Neural cell (in vitro differentiated cells): ENCODE measurements around the gene SHISA5. TPM values are rescaled to one million over a fixed set of nuclear protein-coding genes. Genes with fewer than 3 reads are reported as not detected.

Source experiments
- H2AFZ ChIP-seq: fragments of 200-600, 300-800 bp; sonication (generic), shearing (Covaris generic); 2 replicates; pipeline ENCODE4 v1.6.0; 2014; ENCODE audit warnings: low read depth, mild to moderate bottlenecking, antibody characterized with exemption, low read length, moderate library complexity
- H3F3A ChIP-seq: fragments of 200-600 bp; shearing (Covaris generic); 2 replicates; pipeline ENCODE4 v1.6.1; 2016; ENCODE audit warnings: mild to moderate bottlenecking, moderate library complexity, mixed read lengths, antibody characterized with exemption, low read length; ENCODE audit not compliant: insufficient read depth, poor library complexity, severe bottlenecking
- H3K27ac ChIP-seq: fragments of 200-600, 300-800 bp; sonication (generic), shearing (Covaris generic); 2 replicates; pipeline ENCODE4 v1.5.1; 2014; ENCODE audit warnings: mild to moderate bottlenecking, low read length, moderate library complexity
- H3K27me3 ChIP-seq: fragments of 300-800, 200-600 bp; sonication (generic), shearing (Covaris generic); 2 replicates; pipeline ENCODE4 v1.6.0; 2014; ENCODE audit warnings: mild to moderate bottlenecking, low read depth, low read length, moderate library complexity; ENCODE audit not compliant: insufficient read depth
- H3K36me3 ChIP-seq: fragments of 300-800, 200-600 bp; sonication (generic), shearing (Covaris generic); 2 replicates; pipeline ENCODE4 v1.5.1; 2014; ENCODE audit warnings: mild to moderate bottlenecking, antibody characterized with exemption, low read length, moderate library complexity; ENCODE audit not compliant: insufficient read depth
- H3K4me2 ChIP-seq: fragments of 300-800, 200-600 bp; sonication (generic), shearing (Covaris generic); 2 replicates; pipeline ENCODE4 v1.6.0; 2014; ENCODE audit warnings: mild to moderate bottlenecking, low read length
- H3K4me3 ChIP-seq: fragments of 300-800, 200-600 bp; sonication (generic), shearing (Covaris generic); 2 replicates; pipeline ENCODE4 v1.5.1; 2014; ENCODE audit warnings: mild to moderate bottlenecking, low read length, moderate library complexity
- H3K79me2 ChIP-seq: fragments of 200-600 bp; shearing (Covaris generic); replicated peaks from 2 replicates; pipeline ENCODE4 v1.6.0; 2014; ENCODE audit warnings: mild to moderate bottlenecking, low read length, moderate library complexity; ENCODE audit not compliant: insufficient read depth
- H3K9ac ChIP-seq: fragments of 300-800, 200-600 bp; sonication (generic), shearing (Covaris generic); 2 replicates; pipeline ENCODE4 v1.6.1; 2016; ENCODE audit warnings: mild to moderate bottlenecking, low read length, mixed read lengths
- H3K9me2 ChIP-seq: fragments of 200-600 bp; shearing (Covaris generic); 2 replicates; pipeline ENCODE4 v1.6.1; 2016; ENCODE audit warnings: mild to moderate bottlenecking, low read length, mixed read lengths; ENCODE audit not compliant: insufficient read depth
- H3K9me3 ChIP-seq: fragments of 200-600, 300-800 bp; sonication (generic), shearing (Covaris generic); 2 replicates; pipeline ENCODE4 v1.6.1; 2016; ENCODE audit warnings: mild to moderate bottlenecking, mixed run types, low read length, moderate library complexity, mixed read lengths
- H4K20me1 ChIP-seq: fragments of 200-600 bp; shearing (Covaris generic); 2 replicates; pipeline ENCODE4 v1.6.1; 2016; ENCODE audit warnings: mild to moderate bottlenecking, mixed run types; ENCODE audit not compliant: insufficient read depth
- CTCF ChIP-seq: fragments of 450-650 bp; IDR thresholded peaks from 2 replicates; pipeline ENCODE4 v1.5.1; 2014; ENCODE audit warnings: antibody characterized with exemption, mild to moderate bottlenecking, moderate library complexity; ENCODE audit not compliant: poor library complexity, severe bottlenecking
- EP300 ChIP-seq: fragments of 450-650 bp; conservative IDR thresholded peaks from 2 replicates; pipeline ENCODE4 v1.6.1; 2014; ENCODE audit warnings: antibody characterized with exemption, mild to moderate bottlenecking, moderate library complexity; ENCODE audit not compliant: poor library complexity, severe bottlenecking
- EZH2 ChIP-seq: fragments of 200-600, 300-800 bp; shearing (Covaris generic), sonication (generic); IDR thresholded peaks from 2 replicates; pipeline ENCODE4 v1.6.1; 2014; ENCODE audit warnings: antibody characterized with exemption, low read length, borderline replicate concordance, mild to moderate bottlenecking; ENCODE audit not compliant: insufficient read depth, poor library complexity, severe bottlenecking
- MXI1 ChIP-seq: fragments of 450-650 bp; conservative IDR thresholded peaks from 2 replicates; pipeline ENCODE4 v1.6.1; 2014; ENCODE audit warnings: antibody characterized with exemption, mild to moderate bottlenecking; ENCODE audit not compliant: poor library complexity, severe bottlenecking
- POLR2AphosphoS5 ChIP-seq: IDR thresholded peaks from 2 replicates; pipeline ENCODE4 v1.6.1; 2012
- RAD21 ChIP-seq: fragments of 450-650 bp; conservative IDR thresholded peaks from 2 replicates; pipeline ENCODE4 v1.6.1; 2014; ENCODE audit warnings: antibody characterized with exemption, mild to moderate bottlenecking, moderate library complexity
- REST ChIP-seq: IDR thresholded peaks from 2 replicates; pipeline ENCODE4 v1.6.1; 2012; ENCODE audit warnings: borderline replicate concordance
- SMC3 ChIP-seq: fragments of 450-650 bp; conservative IDR thresholded peaks from 2 replicates; pipeline ENCODE4 v1.6.1; 2014; ENCODE audit warnings: antibody characterized with exemption, mild to moderate bottlenecking, moderate library complexity; ENCODE audit not compliant: poor library complexity
- TAF1 ChIP-seq: IDR thresholded peaks from 2 replicates; pipeline ENCODE4 v1.6.1; 2012; ENCODE audit warnings: low read depth
- polyA plus RNA-seq: library from polyadenylated mRNA; depleted of rRNA; stranded (reverse); fragments of >200 nt; gene quantifications from 2 replicates; pipeline ENCODE4 v1.2.3, GENCODE V29; 2014

Gene SHISA5
- polyA plus RNA-seq, 1 donor from 2014 or later: 121 TPM

GRCh38 chr3:48426401-48426909, 77.5 kb downstream of the SHISA5 start:
- Histone ChIP-seq H3F3A (no peaks in the 10 kb centered on the region), H3K4me3 (peak overlapping the region; percentile 89), H2AFZ (no peak overlapping the region), H3K4me2 (peak overlapping the region; percentile 61), H3K9me2 (no peaks in the 10 kb centered on the region), H3K9me3 (no peaks in the 10 kb centered on the region), H3K9ac (peak overlapping the region; percentile 20), H3K36me3 (no peaks in the 10 kb centered on the region), H4K20me1 (no peaks in the 10 kb centered on the region), H3K79me2 (peaks cover 74% of the 10 kb centered on the region), H3K27ac (no peak overlapping the region), H3K27me3 (no peaks in the 10 kb centered on the region)
- TF ChIP-seq POLR2AphosphoS5 (no peak), REST (no peak), CTCF (no peak)

GRCh38 chr3:48425281-48425812, 78.6 kb downstream of the SHISA5 start:
- Histone ChIP-seq H3F3A (no peaks in the 10 kb centered on the region), H3K9ac (peak overlapping the region; percentile 20), H3K4me2 (no peak overlapping the region), H4K20me1 (peaks cover 3% of the 10 kb centered on the region), H3K79me2 (peaks cover 74% of the 10 kb centered on the region), H3K9me3 (no peaks in the 10 kb centered on the region), H2AFZ (no peak overlapping the region), H3K27ac (no peak overlapping the region), H3K4me3 (peak overlapping the region; percentile 89), H3K36me3 (no peaks in the 10 kb centered on the region), H3K9me2 (no peaks in the 10 kb centered on the region), H3K27me3 (no peaks in the 10 kb centered on the region)
- no peak for TF ChIP-seq EP300
- TF ChIP-seq EZH2: no peak
- TF ChIP-seq REST: no peak
- no peak for TF ChIP-seq CTCF
- TF ChIP-seq SMC3: no peak
- no peak for TF ChIP-seq RAD21
- no peak for TF ChIP-seq MXI1
- no peak for TF ChIP-seq TAF1
- TF ChIP-seq POLR2AphosphoS5: no peak
